Measurements from ENCODE around the gene BRI3.

GRCh38 chr7:98280296-98280695, 1.2 kb upstream of the BRI3 start:
- no peak for TF ChIP-seq POLR2A (IDR thresholded peaks at IDR 0.05; ENCODE audit: low read depth, low read length)
- no peak for TF ChIP-seq POLR2AphosphoS5 (IDR thresholded peaks at IDR 0.05; ENCODE audit: low read depth, low read length)
- TF ChIP-seq PAX5 (IDR thresholded peaks at IDR 0.05; ENCODE audit: insufficient read depth, low read length, severe bottlenecking) = no peak
- TF ChIP-seq TAF1 (IDR thresholded peaks at IDR 0.05; ENCODE audit: low read depth, low read length) = no peak

Data from GM12891 (cell line).